RWPE2 (cell line): ENCODE results near the gene HTR1B.

Experiments
- ATAC-seq: fragments of 200-7000 bp; cut with Tn5 transposase; 3 replicates; pipeline ENCODE4 v1.9.1; 2021; ENCODE audit warnings: low read depth
- DNase-seq: peaks from one replicate; pipeline ENCODE4 v3.0.0-alpha.2; 2020; ENCODE audit warnings: low spot score
- H3K27ac ChIP-seq: fragments of 450-650 bp; 2 replicates; pipeline ENCODE4 v1.5.1; 2017; ENCODE audit warnings: mild to moderate bottlenecking; ENCODE audit not compliant: poor library complexity, severe bottlenecking
- H3K27me3 ChIP-seq: fragments of 250-450 bp; sonication (Bioruptor Pico); 2 replicates; pipeline ENCODE4 v1.5.1; 2021; ENCODE audit warnings: mild to moderate bottlenecking, moderate library complexity; ENCODE audit not compliant: insufficient read depth, poor library complexity, severe bottlenecking
- H3K36me3 ChIP-seq: fragments of 250-450 bp; sonication (Bioruptor Pico); 2 replicates; pipeline ENCODE4 v1.5.1; 2020; ENCODE audit warnings: low read depth, mild to moderate bottlenecking, moderate library complexity
- H3K4me1 ChIP-seq: fragments of 250-450 bp; sonication (Bioruptor Pico); 2 replicates; pipeline ENCODE4 v1.5.1; 2021; ENCODE audit warnings: mild to moderate bottlenecking, moderate library complexity; ENCODE audit not compliant: insufficient read depth, poor library complexity, severe bottlenecking
- H3K4me3 ChIP-seq: fragments of 250-450 bp; sonication (Bioruptor Pico); 2 replicates; pipeline ENCODE4 v1.5.1; 2021; ENCODE audit warnings: mild to moderate bottlenecking, moderate library complexity; ENCODE audit not compliant: severe bottlenecking
- H3K9me3 ChIP-seq: fragments of 250-450 bp; sonication (Bioruptor Pico); 2 replicates; pipeline ENCODE4 v1.5.1; 2021; ENCODE audit warnings: mild to moderate bottlenecking, moderate library complexity; ENCODE audit not compliant: severe bottlenecking
- TF ChIP-seq, protein P1 (sequence below): fragments of 450-650 bp; IDR thresholded peaks from one replicate; pipeline ENCODE4 v1.5.1; 2017; ENCODE audit warnings: mild to moderate bottlenecking, moderate library complexity; ENCODE audit not compliant: poor library complexity, severe bottlenecking

The HTR1B gene

GRCh38 chr6:77440206-77440976 is 22.9 kb downstream of the HTR1B start:
- ATAC-seq, result no peak
- Histone ChIP-seq H3K4me1 (no peaks in the 10 kb centered on the region), H3K27ac (no peak overlapping the region), H3K4me3 (no peak overlapping the region), H3K27me3 (no peaks in the 10 kb centered on the region), H3K36me3 (no peaks in the 10 kb centered on the region), H3K9me3 (no peaks in the 10 kb centered on the region)
- DNase-seq, result no peak
- TF ChIP-seq, protein P1, sequence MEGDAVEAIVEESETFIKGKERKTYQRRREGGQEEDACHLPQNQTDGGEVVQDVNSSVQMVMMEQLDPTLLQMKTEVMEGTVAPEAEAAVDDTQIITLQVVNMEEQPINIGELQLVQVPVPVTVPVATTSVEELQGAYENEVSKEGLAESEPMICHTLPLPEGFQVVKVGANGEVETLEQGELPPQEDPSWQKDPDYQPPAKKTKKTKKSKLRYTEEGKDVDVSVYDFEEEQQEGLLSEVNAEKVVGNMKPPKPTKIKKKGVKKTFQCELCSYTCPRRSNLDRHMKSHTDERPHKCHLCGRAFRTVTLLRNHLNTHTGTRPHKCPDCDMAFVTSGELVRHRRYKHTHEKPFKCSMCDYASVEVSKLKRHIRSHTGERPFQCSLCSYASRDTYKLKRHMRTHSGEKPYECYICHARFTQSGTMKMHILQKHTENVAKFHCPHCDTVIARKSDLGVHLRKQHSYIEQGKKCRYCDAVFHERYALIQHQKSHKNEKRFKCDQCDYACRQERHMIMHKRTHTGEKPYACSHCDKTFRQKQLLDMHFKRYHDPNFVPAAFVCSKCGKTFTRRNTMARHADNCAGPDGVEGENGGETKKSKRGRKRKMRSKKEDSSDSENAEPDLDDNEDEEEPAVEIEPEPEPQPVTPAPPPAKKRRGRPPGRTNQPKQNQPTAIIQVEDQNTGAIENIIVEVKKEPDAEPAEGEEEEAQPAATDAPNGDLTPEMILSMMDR, result no peak

DNA sequence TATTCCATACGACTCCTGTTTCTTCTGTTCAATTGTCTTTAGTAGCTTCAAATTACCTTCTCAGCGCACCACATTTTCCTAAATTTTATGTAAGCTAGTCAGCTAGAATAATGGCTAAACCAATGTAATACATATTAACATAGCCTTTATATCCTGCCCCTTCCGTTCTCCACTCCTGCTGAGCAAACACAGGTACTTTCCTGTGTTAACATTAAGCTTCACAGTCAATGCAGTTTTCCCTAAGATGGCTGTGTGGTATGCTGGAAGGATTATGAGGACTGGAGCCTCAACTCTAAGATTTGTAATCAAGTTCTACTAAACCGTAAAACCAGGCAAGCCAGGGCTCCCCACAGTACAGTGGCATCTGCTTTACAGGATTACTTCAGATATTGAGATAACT is 29.4 kb downstream of the HTR1B start:
- TF ChIP-seq, protein P1, result no peak
- Histone ChIP-seq H3K4me3 (no peak overlapping the region), H3K36me3 (no peaks in the 10 kb centered on the region), H3K4me1 (no peaks in the 10 kb centered on the region), H3K9me3 (no peaks in the 10 kb centered on the region), H3K27me3 (no peaks in the 10 kb centered on the region), H3K27ac (no peak overlapping the region)
- DNase-seq (no peak), ATAC-seq (no peak)

GRCh38 chr6:77430504-77430903 is 32.8 kb downstream of the HTR1B start:
- no peaks in the 10 kb centered on the region for H3K27me3 ChIP-seq
- H3K4me3 ChIP-seq, result no peak overlapping the region
- H3K4me1 ChIP-seq, result no peaks in the 10 kb centered on the region
- H3K27ac ChIP-seq, result no peak overlapping the region
- no peaks in the 10 kb centered on the region for H3K36me3 ChIP-seq
- peaks cover 3% of the 10 kb centered on the region for H3K9me3 ChIP-seq
- TF ChIP-seq, protein P1, result no peak
- no peak for DNase-seq
- no peak for ATAC-seq

- Histone ChIP-seq H3K4me3 (no peak overlapping the region), H3K27me3 (no peaks in the 10 kb centered on the region), H3K36me3 (no peaks in the 10 kb centered on the region), H3K9me3 (peaks cover 3% of the 10 kb centered on the region), H3K4me1 (no peaks in the 10 kb centered on the region), H3K27ac (no peak overlapping the region)
- TF ChIP-seq, protein P1, result no peak
- DNase-seq (no peak), ATAC-seq (no peak)
Observed at GRCh38 chr6:77425671-77426070, 37.6 kb downstream of the HTR1B start.

DNA sequence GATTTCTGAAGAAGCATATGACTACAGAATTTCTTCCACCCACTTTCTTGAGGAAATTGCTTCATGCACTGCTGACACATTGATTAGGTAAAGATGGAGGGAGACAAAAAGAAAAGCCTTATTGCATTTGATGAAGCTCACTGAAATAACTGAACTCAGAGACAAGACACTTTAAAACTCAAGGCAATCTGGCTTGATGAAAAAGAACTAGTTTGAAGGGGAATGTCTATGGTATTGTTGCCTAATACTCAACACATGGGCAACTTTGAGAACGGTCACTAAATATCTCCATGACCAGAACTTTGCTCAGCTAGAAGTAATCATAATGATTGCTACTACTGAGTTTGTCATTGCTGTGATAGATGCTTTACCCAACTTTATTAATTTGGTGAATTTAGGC is 38.1 kb downstream of the HTR1B start:
- Histone ChIP-seq H3K9me3 (peaks cover 3% of the 10 kb centered on the region), H3K27me3 (no peaks in the 10 kb centered on the region), H3K27ac (no peak overlapping the region), H3K4me1 (no peaks in the 10 kb centered on the region), H3K4me3 (no peak overlapping the region), H3K36me3 (no peaks in the 10 kb centered on the region)
- DNase-seq (no peak), ATAC-seq (no peak)
- TF ChIP-seq, protein P1, result no peak
